NB4 (cell line): ENCODE measurements around the gene ADAT1.

Source experiments
- DNase-seq: peaks from one replicate; pipeline ENCODE4 v3.0.0; 2010; ENCODE audit warnings: low read depth
- H3K4me3 ChIP-seq: one replicate; pipeline ENCODE4 v1.5.1; 2011; ENCODE audit warnings: mild to moderate bottlenecking, low read depth, low read length, moderate library complexity
- CTCF ChIP-seq: IDR thresholded peaks from one replicate; pipeline ENCODE4 v1.5.1; 2012; ENCODE audit warnings: low read depth, low read length
- MAX ChIP-seq: IDR thresholded peaks from 2 replicates; pipeline ENCODE4 v1.6.1; 2011; ENCODE audit warnings: low read depth, low read length
- MYC ChIP-seq: IDR thresholded peaks from 2 replicates; pipeline ENCODE4 v1.6.1; 2011; ENCODE audit warnings: low read depth, low read length
- POLR2A ChIP-seq: IDR thresholded peaks from 2 replicates; pipeline ENCODE4 v1.6.1; 2011; ENCODE audit warnings: mild to moderate bottlenecking; ENCODE audit not compliant: insufficient read length; ENCODE audit errors: extremely low read depth

The ADAT1 gene

GRCh38 chr16:75566040-75566757 lies 56.9 kb downstream of the ADAT1 start, which contains the start of gene GABARAPL2:
Gene GABARAPL2, plus strand, starts transcription at chr16:75566379. Its CDS starts 108 bp downstream, at chr16:75566487.
- H3K4me3 ChIP-seq, result peak within 1 kb of the TSS; percentile 90
- peak; percentile 89 for DNase-seq
- TF ChIP-seq MYC, result no peak
- TF ChIP-seq CTCF, result no peak
- TF ChIP-seq POLR2A, result peak; percentile 74
- no peak for TF ChIP-seq MAX

GRCh38 chr16:75565640-75566039 lies 57.4 kb downstream of the ADAT1 start:
- no peak for TF ChIP-seq MAX
- H3K4me3 ChIP-seq, result peak overlapping the region; percentile 90
- DNase-seq, result no peak

- no peak for DNase-seq
- TF ChIP-seq POLR2A (no peak), MYC (no peak), MAX (no peak), CTCF (no peak)
- no peak overlapping the region for H3K4me3 ChIP-seq
Measured at GRCh38 chr16:75559564-75560372, 63.3 kb downstream of the ADAT1 start.

- H3K4me3 ChIP-seq, result no peak overlapping the region
- TF ChIP-seq MAX (no peak), MYC (no peak), POLR2A (no peak), CTCF (no peak)
- no peak for DNase-seq
Measured at GRCh38 chr16:75558846-75559401, 64.2 kb downstream of the ADAT1 start.

- TF ChIP-seq CTCF (no peak), POLR2A (peak; percentile 13)
- DNase-seq, result no peak
- peak overlapping the region; percentile 47 for H3K4me3 ChIP-seq
Measured at GRCh38 chr16:75556431-75556950, 66.6 kb downstream of the ADAT1 start.
